HAP-1 (cell line): ENCODE measurements around the gene C11orf86.
A peak's percentile ranks its signal among the peaks of the same experiment; 100 is the strongest.

Source experiments
- DNase-seq, 2 experiments: peaks; one replicate each; pipeline ENCODE4 v3.0.0-alpha.2; 2016 to 2020; ENCODE audit warnings: low spot score in 2 of 2
- H3K27me3 ChIP-seq: fragments of 250-450 bp; sonication (Bioruptor Pico); 2 replicates; pipeline ENCODE4 v1.5.1; 2020; ENCODE audit warnings: low read depth, mild to moderate bottlenecking, moderate library complexity
- H3K36me3 ChIP-seq: fragments of 250-450 bp; sonication (Bioruptor Pico); replicated peaks from 2 replicates; pipeline ENCODE4 v1.5.1; 2020; ENCODE audit warnings: mild to moderate bottlenecking
- H3K4me1 ChIP-seq: fragments of 250-450 bp; sonication (Bioruptor Pico); 2 replicates; pipeline ENCODE4 v1.5.1; 2020; ENCODE audit warnings: mild to moderate bottlenecking
- H3K4me3 ChIP-seq: fragments of 250-450 bp; sonication (Bioruptor Pico); 2 replicates; pipeline ENCODE4 v1.5.1; 2020; ENCODE audit warnings: mild to moderate bottlenecking, moderate library complexity
- H3K9me3 ChIP-seq: fragments of 250-450 bp; sonication (Bioruptor Pico); 2 replicates; pipeline ENCODE4 v1.5.1; 2020; ENCODE audit warnings: mild to moderate bottlenecking, moderate library complexity
- in situ Hi-C: fragments of 300-500 bp; cut with MboI; formaldehyde crosslinking; loops from 3 replicates; pipeline ENCODE4 v1.14.3; 2020; ENCODE audit warnings: low sequenced_read_pairs, inconsistent platforms, mixed read lengths

The C11orf86 gene

GRCh38 chr11:66973956-66974580, 1.0 kb upstream of the C11orf86 start:
- in situ Hi-C loops, result loop anchor here (10.0 kb wide), 1 partner anchor 279 kb away; no protein-coding TSS in a partner anchor
- H3K4me1 ChIP-seq, result no peaks in the 10 kb centered on the region; the same call in 1 of the 2 replicates
- no peak overlapping the region for H3K4me3 ChIP-seq
- no peaks in the 10 kb centered on the region for H3K36me3 ChIP-seq
- no peaks in the 10 kb centered on the region for H3K27me3 ChIP-seq
- DNase-seq, result no peak
- no peaks in the 10 kb centered on the region for H3K9me3 ChIP-seq

GRCh38 chr11:66975405-66976027, 412 bp downstream of the C11orf86 start:
- in situ Hi-C loops, result loop anchor here (10.0 kb wide), 1 partner anchor 281 kb away; no protein-coding TSS in a partner anchor
- Histone ChIP-seq H3K36me3 (no peaks in the 10 kb centered on the region), H3K4me3 (no peak overlapping the region)

GRCh38 chr11:66976028-66976467, 944 bp downstream of the C11orf86 start:
- Histone ChIP-seq H3K36me3 (no peaks in the 10 kb centered on the region), H3K27me3 (no peaks in the 10 kb centered on the region), H3K4me1 (no peaks in the 10 kb centered on the region; the same call in 1 of the 2 replicates), H3K9me3 (no peaks in the 10 kb centered on the region), H3K4me3 (no peak overlapping the region)
- DNase-seq, result peak in 1 of 2 experiments; percentile 73
- in situ Hi-C loops, result loop anchor here (10.0 kb wide), 1 partner anchor 281 kb away; no protein-coding TSS in a partner anchor

More at GRCh38 chr11:66975405-66976027, 412 bp downstream of the C11orf86 start:
- H3K27me3 ChIP-seq, result no peaks in the 10 kb centered on the region
- H3K4me1 ChIP-seq, result no peaks in the 10 kb centered on the region; the same call in 1 of the 2 replicates
- no peak for DNase-seq
- no peaks in the 10 kb centered on the region for H3K9me3 ChIP-seq

- H3K36me3 ChIP-seq, result no peaks in the 10 kb centered on the region
- H3K4me1 ChIP-seq, result peaks cover 1% of the 10 kb centered on the region
- H3K4me3 ChIP-seq, result no peak overlapping the region
- in situ Hi-C loops, result loop anchor here (10.0 kb wide), 1 partner anchor 282 kb away; no protein-coding TSS in a partner anchor
- H3K9me3 ChIP-seq, result no peaks in the 10 kb centered on the region
- no peaks in the 10 kb centered on the region for H3K27me3 ChIP-seq
- DNase-seq, result no peak
These were observed 1.8 kb downstream of the C11orf86 start for GRCh38 chr11:66976925-66977324.

GRCh38 chr11:66978229-66978628, 3.1 kb downstream of the C11orf86 start:
- H3K4me3 ChIP-seq, result no peak overlapping the region
- no peaks in the 10 kb centered on the region for H3K27me3 ChIP-seq
- DNase-seq, result no peak
- no peaks in the 10 kb centered on the region for H3K9me3 ChIP-seq
- in situ Hi-C loops, result loop anchor here (10.0 kb wide), 1 partner anchor 283 kb away; no protein-coding TSS in a partner anchor
- H3K36me3 ChIP-seq, result no peaks in the 10 kb centered on the region
- H3K4me1 ChIP-seq, result peaks cover 5% of the 10 kb centered on the region

GRCh38 chr11:66978717-66979116, 3.6 kb downstream of the C11orf86 start:
- in situ Hi-C loops, result loop anchor here (10.0 kb wide), 1 partner anchor 284 kb away; no protein-coding TSS in a partner anchor
- no peak for DNase-seq
- H3K36me3 ChIP-seq, result no peaks in the 10 kb centered on the region
- H3K4me1 ChIP-seq, result peaks cover 5% of the 10 kb centered on the region
- no peaks in the 10 kb centered on the region for H3K27me3 ChIP-seq
- no peak overlapping the region for H3K4me3 ChIP-seq
- H3K9me3 ChIP-seq, result no peaks in the 10 kb centered on the region

- in situ Hi-C loops, result loop anchor here (10.0 kb wide), 1 partner anchor 285 kb away; no protein-coding TSS in a partner anchor
- DNase-seq, result no peak
These were observed 4.4 kb downstream of the C11orf86 start for GRCh38 chr11:66979336-66979980.

GRCh38 chr11:66981976-66982578, 7.0 kb downstream of the C11orf86 start:
- Histone ChIP-seq H3K4me1 (peaks cover 5% of the 10 kb centered on the region), H3K9me3 (no peaks in the 10 kb centered on the region), H3K36me3 (no peaks in the 10 kb centered on the region), H3K27me3 (no peaks in the 10 kb centered on the region), H3K4me3 (no peak overlapping the region)
- in situ Hi-C loops, result no loop called here
- DNase-seq, result peak; percentile 85 to 94

More at GRCh38 chr11:66979336-66979980, 4.4 kb downstream of the C11orf86 start:
- Histone ChIP-seq H3K9me3 (no peaks in the 10 kb centered on the region), H3K36me3 (no peaks in the 10 kb centered on the region), H3K27me3 (no peaks in the 10 kb centered on the region), H3K4me3 (no peak overlapping the region), H3K4me1 (peaks cover 5% of the 10 kb centered on the region)

- Histone ChIP-seq H3K4me1 (peaks cover 5% of the 10 kb centered on the region), H3K36me3 (no peaks in the 10 kb centered on the region), H3K4me3 (no peak overlapping the region), H3K27me3 (no peaks in the 10 kb centered on the region), H3K9me3 (no peaks in the 10 kb centered on the region)
- in situ Hi-C loops, result no loop called here
- no peak for DNase-seq
These were observed 8.3 kb downstream of the C11orf86 start for GRCh38 chr11:66983275-66983924.

- H3K36me3 ChIP-seq, result no peaks in the 10 kb centered on the region
- no peaks in the 10 kb centered on the region for H3K27me3 ChIP-seq
- no peak overlapping the region for H3K4me3 ChIP-seq
- no peaks in the 10 kb centered on the region for H3K9me3 ChIP-seq
- in situ Hi-C loops, result no loop called here
- peaks cover 5% of the 10 kb centered on the region for H3K4me1 ChIP-seq
- DNase-seq, result no peak
These were observed 10.5 kb downstream of the C11orf86 start for GRCh38 chr11:66985508-66986177.

GRCh38 chr11:66986178-66986545, 11.1 kb downstream of the C11orf86 start:
- Histone ChIP-seq H3K27me3 (no peaks in the 10 kb centered on the region), H3K4me1 (peaks cover 5% of the 10 kb centered on the region), H3K4me3 (no peak overlapping the region), H3K36me3 (no peaks in the 10 kb centered on the region), H3K9me3 (no peaks in the 10 kb centered on the region)
- in situ Hi-C loops, result no loop called here
- no peak for DNase-seq

- Histone ChIP-seq H3K27me3 (no peaks in the 10 kb centered on the region), H3K4me1 (peaks cover 1% of the 10 kb centered on the region), H3K4me3 (no peak overlapping the region), H3K36me3 (no peaks in the 10 kb centered on the region), H3K9me3 (no peaks in the 10 kb centered on the region)
- peak in 1 of 2 experiments; percentile 22 for DNase-seq
- in situ Hi-C loops, result no loop called here
These were observed 12.1 kb downstream of the C11orf86 start for GRCh38 chr11:66987158-66987620.
